Trophoblast cell (in vitro differentiated cells and primary cell): ENCODE results near the gene COL6A5. TPM values are rescaled to one million over a fixed set of nuclear protein-coding genes. Genes with fewer than 3 reads are reported as not detected.
A peak's percentile ranks its signal among the peaks of the same experiment; 100 is the strongest.

Experiments used
- DNase-seq, 2 donors: peaks; one replicate each; pipeline ENCODE4 v3.0.0-alpha.2; 2016
- H2AFZ ChIP-seq: 2 replicates; pipeline ENCODE4 v1.6.1; 2013; ENCODE audit warnings: low read length, moderate library complexity, mild to moderate bottlenecking; ENCODE audit not compliant: insufficient read depth, poor library complexity
- H2AK5ac ChIP-seq: 2 replicates; pipeline ENCODE4 v1.6.1; 2013; ENCODE audit warnings: mild to moderate bottlenecking, low read length
- H2BK120ac ChIP-seq: 2 replicates; pipeline ENCODE4 v1.6.1; 2013; ENCODE audit warnings: low read length, mild to moderate bottlenecking, moderate library complexity; ENCODE audit not compliant: insufficient read depth, poor library complexity
- H2BK12ac ChIP-seq: 2 replicates; pipeline ENCODE4 v1.6.1; 2013; ENCODE audit warnings: mild to moderate bottlenecking, low read length, moderate library complexity
- H2BK5ac ChIP-seq: 2 replicates; pipeline ENCODE4 v1.6.1; 2013; ENCODE audit warnings: low read length, low read depth, moderate library complexity, mild to moderate bottlenecking; ENCODE audit not compliant: poor library complexity
- H3K14ac ChIP-seq: 2 replicates; pipeline ENCODE4 v1.6.1; 2013; ENCODE audit warnings: mild to moderate bottlenecking, low read length
- H3K18ac ChIP-seq: 2 replicates; pipeline ENCODE4 v1.6.1; 2013; ENCODE audit warnings: mild to moderate bottlenecking, low read length
- H3K23ac ChIP-seq: 2 replicates; pipeline ENCODE4 v1.6.1; 2013; ENCODE audit warnings: low read length
- H3K27ac ChIP-seq: 2 replicates; pipeline ENCODE4 v1.5.1; 2013; ENCODE audit warnings: low read depth, mild to moderate bottlenecking, inconsistent platforms, low read length, moderate library complexity
- H3K27me3 ChIP-seq: 2 replicates; pipeline ENCODE4 v1.6.1; 2013; ENCODE audit warnings: inconsistent platforms, mild to moderate bottlenecking, low read length, moderate library complexity; ENCODE audit not compliant: insufficient read depth
- H3K36me3 ChIP-seq, 2 experiments: 1 replicate in 1 of 2; 2 replicates in 1 of 2; pipeline ENCODE4 v1.6.1; 2013; ENCODE audit warnings: low read length in 2 of 2, mild to moderate bottlenecking in 2 of 2, moderate library complexity in 1 of 2; ENCODE audit not compliant: insufficient read depth in 2 of 2, control insufficient read depth in 1 of 2
- H3K4ac ChIP-seq: 2 replicates; pipeline ENCODE4 v1.6.1; 2013; ENCODE audit warnings: low read depth, mild to moderate bottlenecking, low read length, moderate library complexity
- H3K4me1 ChIP-seq, 2 experiments: 1 replicate in 1 of 2; 2 replicates in 1 of 2; pipeline ENCODE4 v1.6.1; 2013; ENCODE audit warnings: low read length in 2 of 2, mild to moderate bottlenecking in 2 of 2, moderate library complexity in 1 of 2; ENCODE audit not compliant: insufficient read depth in 2 of 2, control insufficient read depth in 1 of 2
- H3K4me2 ChIP-seq: 2 replicates; pipeline ENCODE4 v1.6.1; 2013; ENCODE audit warnings: inconsistent platforms, mild to moderate bottlenecking, low read length, moderate library complexity
- H3K4me3 ChIP-seq: 2 replicates; pipeline ENCODE4 v1.5.1; 2013; ENCODE audit warnings: mild to moderate bottlenecking, low read depth, low read length, inconsistent platforms
- H3K79me1 ChIP-seq: one replicate; pipeline ENCODE4 v1.6.1; 2013; ENCODE audit warnings: low read length
- H3K79me2 ChIP-seq: 2 replicates; pipeline ENCODE4 v1.6.1; 2013; ENCODE audit warnings: low read length, mild to moderate bottlenecking; ENCODE audit not compliant: control insufficient read depth, insufficient read depth, poor library complexity
- H3K9ac ChIP-seq: 2 replicates; pipeline ENCODE4 v1.6.1; 2013; ENCODE audit warnings: mild to moderate bottlenecking, low read length
- H3K9me3 ChIP-seq: 2 replicates; pipeline ENCODE4 v1.6.1; 2013; ENCODE audit warnings: low read depth, mild to moderate bottlenecking, control low read depth, inconsistent platforms, low read length; ENCODE audit not compliant: insufficient read depth
- H4K12ac ChIP-seq: 2 replicates; pipeline ENCODE4 v1.6.1; 2013; ENCODE audit warnings: low read depth, mild to moderate bottlenecking, low read length, moderate library complexity
- H4K8ac ChIP-seq: 2 replicates; pipeline ENCODE4 v1.6.1; 2013; ENCODE audit warnings: low read depth, mild to moderate bottlenecking, low read length, moderate library complexity
- H4K91ac ChIP-seq: one replicate; pipeline ENCODE4 v1.6.1; 2013; ENCODE audit warnings: low read depth, mild to moderate bottlenecking, low read length, moderate library complexity
- whole genome bisulfite sequencing: extraction: QIAGEN DNeasy Blood & Tissue Kit; methylation state at CpG from one replicate; pipeline ENCODE4 v1.1.7; 2013; ENCODE audit warnings: missing lambda C conversion rate; ENCODE audit not compliant: insufficient read length, insufficient coverage; ENCODE audit errors: extremely low coverage; 5-methylcytosine and 5-hydroxymethylcytosine counted together
- polyA plus RNA-seq: library from polyadenylated mRNA; stranded (reverse); fragments of 200-250 nt; gene quantifications from 2 replicates; pipeline ENCODE4 v1.2.3, GENCODE V29; 2013

Gene COL6A5
- polyA plus RNA-seq = 0.05 and 0.06 TPM in 2 replicates

- Histone ChIP-seq H3K79me2 (no peaks in the 10 kb centered on the region), H4K12ac (no peak within 1 kb of the TSS), H3K79me1 (no peaks in the 10 kb centered on the region), H3K18ac (no peak within 1 kb of the TSS), H3K36me3 (no peaks in the 10 kb centered on the region), H4K8ac (no peak within 1 kb of the TSS), H3K27ac (no peak within 1 kb of the TSS), H2AFZ (peak within 1 kb of the TSS; percentile 35), H3K4me2 (peak within 1 kb of the TSS; percentile 66), H3K4me3 (no peak within 1 kb of the TSS), H3K14ac (no peak within 1 kb of the TSS), H2BK120ac (no peak within 1 kb of the TSS), H3K4me1 (peaks cover 2 to 3% of the 10 kb centered on the region in 2 experiments), H3K9me3 (no peaks in the 10 kb centered on the region), H3K27me3 (no peaks in the 10 kb centered on the region), H4K91ac (no peak within 1 kb of the TSS), H2BK5ac (no peak within 1 kb of the TSS), H2AK5ac (no peak within 1 kb of the TSS), H3K4ac (no peak within 1 kb of the TSS), H3K9ac (no peak within 1 kb of the TSS), H3K23ac (no peak within 1 kb of the TSS), H2BK12ac (no peak within 1 kb of the TSS)
- WGBS = no CpG with 5 or more reads among the region's 41 CpGs
- DNase-seq = no peak
These were observed at the start of gene COL6A5 for GRCh38 chr3:130345487-130346079. Gene COL6A5 (plus strand): TSS chr3:130345672. CDS start chr3:130373639, 27,967 bp downstream.

GRCh38 chr3:130299531-130299930, 45.9 kb upstream of the COL6A5 start:
- Histone ChIP-seq H2BK120ac (no peak overlapping the region), H3K4me3 (no peak overlapping the region), H3K79me1 (no peaks in the 10 kb centered on the region), H3K23ac (no peak overlapping the region), H3K4me1 (no peaks in the 10 kb centered on the region), H4K12ac (no peak overlapping the region), H4K91ac (no peak overlapping the region), H4K8ac (no peak overlapping the region), H3K79me2 (no peaks in the 10 kb centered on the region), H3K36me3 (no peaks in the 10 kb centered on the region), H3K9ac (no peak overlapping the region), H3K9me3 (peaks cover 2% of the 10 kb centered on the region), H3K14ac (no peak overlapping the region), H3K4ac (no peak overlapping the region), H2BK12ac (no peak overlapping the region), H2AFZ (no peak overlapping the region), H2AK5ac (no peak overlapping the region), H3K4me2 (no peak overlapping the region), H2BK5ac (no peak overlapping the region), H3K27ac (no peak overlapping the region), H3K27me3 (no peaks in the 10 kb centered on the region), H3K18ac (no peak overlapping the region)
- peak in 1 of 2 donors; percentile 2 for DNase-seq
- WGBS = no CpG with 5 or more reads among the region's 2 CpGs

- Histone ChIP-seq H3K18ac (no peak overlapping the region), H3K4me3 (peak overlapping the region; percentile 30), H2BK5ac (no peak overlapping the region), H3K14ac (no peak overlapping the region), H2AK5ac (no peak overlapping the region), H2BK12ac (no peak overlapping the region), H3K4me2 (no peak overlapping the region), H3K9ac (no peak overlapping the region), H3K4me1 (no peaks in the 10 kb centered on the region), H4K8ac (no peak overlapping the region), H3K23ac (no peak overlapping the region), H3K9me3 (peaks cover 2% of the 10 kb centered on the region), H3K27ac (no peak overlapping the region), H2BK120ac (no peak overlapping the region), H3K79me2 (no peaks in the 10 kb centered on the region), H4K12ac (no peak overlapping the region), H3K27me3 (no peaks in the 10 kb centered on the region), H3K79me1 (no peaks in the 10 kb centered on the region), H3K36me3 (no peaks in the 10 kb centered on the region), H3K4ac (no peak overlapping the region), H4K91ac (no peak overlapping the region), H2AFZ (no peak overlapping the region)
- DNase-seq = no peak
- no CpG with 5 or more reads among the region's 11 CpGs for WGBS
These were observed 44.6 kb upstream of the COL6A5 start for GRCh38 chr3:130300888-130301287.

- DNase-seq = no peak
- no peaks in the 10 kb centered on the region for H3K9me3 ChIP-seq
- no peak overlapping the region for H3K14ac ChIP-seq
- H4K12ac ChIP-seq = no peak overlapping the region
- H3K23ac ChIP-seq = no peak overlapping the region
- no peak overlapping the region for H3K9ac ChIP-seq
- H3K79me2 ChIP-seq = no peaks in the 10 kb centered on the region
- no peak overlapping the region for H3K4me2 ChIP-seq
- no peak overlapping the region for H2BK12ac ChIP-seq
- H3K4ac ChIP-seq = no peak overlapping the region
- H2BK5ac ChIP-seq = no peak overlapping the region
- no peak overlapping the region for H3K18ac ChIP-seq
- H4K91ac ChIP-seq = no peak overlapping the region
- no peak overlapping the region for H2BK120ac ChIP-seq
- no peaks in the 10 kb centered on the region for H3K36me3 ChIP-seq
- H3K27ac ChIP-seq = no peak overlapping the region
- no peak overlapping the region for H3K4me3 ChIP-seq
- H2AFZ ChIP-seq = no peak overlapping the region
- no peak overlapping the region for H4K8ac ChIP-seq
- no peaks in the 10 kb centered on the region for H3K79me1 ChIP-seq
- no peak overlapping the region for H2AK5ac ChIP-seq
- H3K27me3 ChIP-seq = no peaks in the 10 kb centered on the region
- WGBS = no CpG with 5 or more reads among the region's 4 CpGs
- H3K4me1 ChIP-seq = no peaks in the 10 kb centered on the region
These were observed 35.4 kb upstream of the COL6A5 start for GRCh38 chr3:130310109-130310508.
